HepG2 (cell line): ENCODE measurements around the gene CADPS2. TPM values are rescaled to one million over a fixed set of nuclear protein-coding genes. Genes with fewer than 3 reads are reported as not detected.

Source experiments
- ATF6 ChIP-seq: sonication (generic); formaldehyde crosslinking; conservative IDR thresholded peaks from 2 replicates; pipeline ENCODE4 v1.4.0; 2020; ENCODE audit warnings: missing genetic modification reagents
- CBX1 ChIP-seq: IDR thresholded peaks from one replicate; pipeline ENCODE4 v1.6.1; 2016; ENCODE audit warnings: antibody characterized with exemption, low read depth
- GATA4 ChIP-seq: sonication (generic); IDR thresholded peaks from 2 replicates; pipeline ENCODE4 v1.6.1; 2016; ENCODE audit warnings: antibody characterized with exemption, low read depth, borderline replicate concordance
- GATAD2A ChIP-seq: IDR thresholded peaks from 2 replicates; pipeline ENCODE4 v1.6.1; 2016
- JUNB ChIP-seq: sonication (generic); formaldehyde crosslinking; IDR thresholded peaks from 2 replicates; pipeline ENCODE4 v1.8.0; 2022; ENCODE audit warnings: missing genetic modification reagents, mild to moderate bottlenecking, borderline replicate concordance
- KDM5A ChIP-seq: fragments of 200-600 bp; sonication (generic); IDR thresholded peaks from 2 replicates; pipeline ENCODE4 v1.7.0; 2018; ENCODE audit warnings: antibody characterized with exemption, mild to moderate bottlenecking, low read length, borderline replicate concordance
- MXD3 ChIP-seq: IDR thresholded peaks from 2 replicates; pipeline ENCODE4 v1.6.1; 2016; ENCODE audit warnings: mild to moderate bottlenecking, missing biosample characterization, missing genetic modification reagents
- NCOA2 ChIP-seq: sonication (generic); formaldehyde crosslinking; IDR thresholded peaks from 2 replicates; pipeline ENCODE4 v1.8.0; 2022; ENCODE audit warnings: inconsistent platforms
- PAXIP1 ChIP-seq: sonication (generic); formaldehyde crosslinking; conservative IDR thresholded peaks from 2 replicates; pipeline ENCODE4 v1.4.0; 2020; ENCODE audit warnings: mild to moderate bottlenecking, missing genetic modification reagents, moderate library complexity
- PHF21A ChIP-seq: sonication (generic); formaldehyde crosslinking; IDR thresholded peaks from 2 replicates; pipeline ENCODE4 v1.5.0; 2020; ENCODE audit warnings: mild to moderate bottlenecking, missing genetic modification reagents
- RCOR2 ChIP-seq: IDR thresholded peaks from 2 replicates; pipeline ENCODE4 v1.6.1; 2016; ENCODE audit warnings: missing biosample characterization, missing genetic modification reagents
- SETDB1 ChIP-seq: sonication (generic); formaldehyde crosslinking; IDR thresholded peaks from 2 replicates; pipeline ENCODE4 v1.5.1; 2020; ENCODE audit warnings: missing genetic modification reagents, mild to moderate bottlenecking, borderline replicate concordance
- TFDP1 ChIP-seq: IDR thresholded peaks from 2 replicates; pipeline ENCODE4 v1.6.1; 2016; ENCODE audit warnings: missing compliant biosample characterization, missing genetic modification reagents, borderline replicate concordance
- UBTF ChIP-seq: sonication (generic); formaldehyde crosslinking; IDR thresholded peaks from 2 replicates; pipeline ENCODE4 v1.4.0; 2020; ENCODE audit warnings: mild to moderate bottlenecking, missing genetic modification reagents
- ZFP36L2 ChIP-seq: sonication (generic); formaldehyde crosslinking; IDR thresholded peaks from 2 replicates; pipeline ENCODE4 v1.4.0; 2020; ENCODE audit warnings: missing genetic modification reagents
- ZFP90 ChIP-seq: sonication (generic); formaldehyde crosslinking; IDR thresholded peaks from 2 replicates; pipeline ENCODE4 v1.8.0; 2022; ENCODE audit warnings: missing genetic modification reagents, mild to moderate bottlenecking, inconsistent platforms, borderline replicate concordance
- ZNF329 ChIP-seq: sonication (generic); formaldehyde crosslinking; IDR thresholded peaks from 2 replicates; pipeline ENCODE4 v1.9.0; 2021; ENCODE audit warnings: low read depth, mild to moderate bottlenecking, missing genetic modification reagents
- ZNF503 ChIP-seq: sonication (generic); formaldehyde crosslinking; IDR thresholded peaks from 2 replicates; pipeline ENCODE4 v1.4.0; 2020; ENCODE audit warnings: missing genetic modification reagents
- ZNF652 ChIP-seq: IDR thresholded peaks from 2 replicates; pipeline ENCODE4 v1.6.1; 2016; ENCODE audit warnings: low read depth, borderline replicate concordance
- ZNF713 ChIP-seq: sonication (generic); formaldehyde crosslinking; IDR thresholded peaks from 2 replicates; pipeline ENCODE4 v1.4.0; 2020; ENCODE audit warnings: mild to moderate bottlenecking, missing genetic modification reagents
- polyA plus RNA-seq, 8 experiments: library from polyadenylated mRNA; depleted of rRNA in 3 of 8; stranded (reverse) in 7 of 8; unstranded in 1 of 8; fragments of >200 nt; fragmentation: Illumina TruSeq in 4 of 8; extraction: Trizol in 4 of 8; gene quantifications; 2 replicates each; pipeline versions ENCODE4 v1.2.1 to v1.2.3, GENCODE V29; 2011 to 2016; ENCODE audit warnings: low read depth in 4 of 8, missing spikeins in 1 of 8, mixed read lengths in 1 of 8; ENCODE audit not compliant: insufficient read depth in 1 of 8
- total RNA-seq, 5 experiments: library from RNA; depleted of rRNA; stranded (reverse); fragments of >200 nt; fragmentation: Illumina TruSeq; extraction: Trizol; gene quantifications; 2 replicates each; pipeline ENCODE4 v1.2.3, GENCODE V29; 2016; ENCODE audit warnings: low read depth in 1 of 5

CADPS2 gene
- total and polyA plus RNA-seq, 2 of the 13 experiments (the other 11 are each of a cell fraction or from before 2014, with no cell fraction given), result 17.6 to 43.8 TPM

GRCh38 chr7:122858320-122858719 is 27.9 kb downstream of the CADPS2 start (continued):
- TF ChIP-seq PAXIP1 (CRISPR knock-in tag), result no peak
- TF ChIP-seq PHF21A (CRISPR knock-in tag), result no peak
- peak; percentile 49 for TF ChIP-seq NCOA2
- TF ChIP-seq ATF6 (CRISPR knock-in tag), result no peak
- TF ChIP-seq GATAD2A, result peak; percentile 33; the same call in 1 of the 2 replicates
- no peak for TF ChIP-seq ZFP90 (CRISPR knock-in tag)
- TF ChIP-seq UBTF (CRISPR knock-in tag), result no peak
- no peak for TF ChIP-seq ZNF503 (CRISPR knock-in tag)
- TF ChIP-seq CBX1, result no peak
- TF ChIP-seq GATA4, result no peak
- TF ChIP-seq KDM5A, result no peak
- TF ChIP-seq ZFP36L2 (CRISPR knock-in tag), result no peak
- no peak for TF ChIP-seq ZNF329 (CRISPR knock-in tag)
- TF ChIP-seq RCOR2 (CRISPR knock-in tag), result 0 out of 2 replicates have a peak, but pooled peaks have one; percentile 39
- TF ChIP-seq ZNF652, result no peak
- TF ChIP-seq SETDB1 (CRISPR knock-in tag), result no peak
- no peak for TF ChIP-seq MXD3 (CRISPR knock-in tag)
- TF ChIP-seq JUNB (CRISPR knock-in tag), result no peak
- TF ChIP-seq TFDP1 (CRISPR knock-in tag), result no peak
- TF ChIP-seq ZNF713 (CRISPR knock-in tag), result no peak
